HEK293 (cell line): ENCODE data around the gene HPCA.
A peak's percentile ranks its signal among the peaks of the same experiment; 100 is the strongest.

ENCODE experiments used
- GLIS1 ChIP-seq: fragments of 450-650 bp; formaldehyde crosslinking; IDR thresholded peaks from 2 replicates; pipeline ENCODE4 v1.5.1; 2016; ENCODE audit warnings: missing biosample characterization, missing genetic modification characterization
- HOXC10 ChIP-seq: sonication (generic); formaldehyde crosslinking; IDR thresholded peaks from 2 replicates; pipeline ENCODE4 v1.8.1; 2023; ENCODE audit warnings: mild to moderate bottlenecking, missing genetic modification reagents
- HOXD13 ChIP-seq: sonication (generic); formaldehyde crosslinking; IDR thresholded peaks from 2 replicates; pipeline ENCODE4 v1.8.0; 2022; ENCODE audit warnings: missing genetic modification reagents, borderline replicate concordance
- KLF16 ChIP-seq: fragments of 450-650 bp; formaldehyde crosslinking; IDR thresholded peaks from 2 replicates; pipeline ENCODE4 v1.5.1; 2017; ENCODE audit warnings: missing biosample characterization, missing genetic modification characterization
- MEIS1 ChIP-seq: sonication (generic); formaldehyde crosslinking; IDR thresholded peaks from 2 replicates; pipeline ENCODE4 v1.8.1; 2022; ENCODE audit warnings: missing genetic modification reagents, mild to moderate bottlenecking, borderline replicate concordance
- OSR2 ChIP-seq: fragments of 450-650 bp; formaldehyde crosslinking; IDR thresholded peaks from 2 replicates; pipeline ENCODE4 v1.5.1; 2016; ENCODE audit warnings: missing biosample characterization, missing genetic modification characterization
- SCRT2 ChIP-seq: fragments of 450-650 bp; formaldehyde crosslinking; IDR thresholded peaks from 2 replicates; pipeline ENCODE4 v1.5.1; 2016; ENCODE audit warnings: missing biosample characterization, missing genetic modification characterization
- SP2 ChIP-seq: fragments of 450-650 bp; formaldehyde crosslinking; IDR thresholded peaks from 2 replicates; pipeline ENCODE4 v1.5.1; 2016; ENCODE audit warnings: missing biosample characterization, missing genetic modification characterization
- SP7 ChIP-seq: fragments of 450-650 bp; formaldehyde crosslinking; IDR thresholded peaks from 2 replicates; pipeline ENCODE4 v1.5.1; 2016; ENCODE audit warnings: missing biosample characterization, missing genetic modification characterization
- ZBTB20 ChIP-seq: fragments of 450-650 bp; formaldehyde crosslinking; IDR thresholded peaks from 2 replicates; pipeline ENCODE4 v1.5.1; 2016; ENCODE audit warnings: missing biosample characterization, missing genetic modification characterization
- ZBTB48 ChIP-seq: fragments of 450-650 bp; formaldehyde crosslinking; IDR thresholded peaks from 2 replicates; pipeline ENCODE4 v1.5.1; 2016; ENCODE audit warnings: missing biosample characterization, missing genetic modification characterization
- ZBTB8A ChIP-seq: fragments of 450-650 bp; formaldehyde crosslinking; IDR thresholded peaks from 2 replicates; pipeline ENCODE4 v1.5.1; 2016; ENCODE audit warnings: missing biosample characterization, missing genetic modification characterization
- ZFP3 ChIP-seq: fragments of 450-650 bp; formaldehyde crosslinking; IDR thresholded peaks from 2 replicates; pipeline ENCODE4 v1.5.1; 2016; ENCODE audit warnings: low read depth, missing biosample characterization, missing genetic modification characterization
- ZIC2 ChIP-seq: fragments of 450-650 bp; formaldehyde crosslinking; IDR thresholded peaks from 2 replicates; pipeline ENCODE4 v1.5.1; 2016; ENCODE audit warnings: missing biosample characterization, missing genetic modification characterization
- ZNF169 ChIP-seq: fragments of 450-650 bp; formaldehyde crosslinking; IDR thresholded peaks from 2 replicates; pipeline ENCODE4 v1.5.1; 2016; ENCODE audit warnings: missing biosample characterization, missing genetic modification characterization
- ZNF202 ChIP-seq: fragments of 450-650 bp; formaldehyde crosslinking; IDR thresholded peaks from 2 replicates; pipeline ENCODE4 v1.5.1; 2016; ENCODE audit warnings: missing biosample characterization, missing genetic modification characterization, borderline replicate concordance
- ZNF239 ChIP-seq: fragments of 450-650 bp; formaldehyde crosslinking; IDR thresholded peaks from 2 replicates; pipeline ENCODE4 v1.5.1; 2016; ENCODE audit warnings: missing biosample characterization, missing genetic modification characterization
- ZNF24 ChIP-seq: fragments of 450-650 bp; formaldehyde crosslinking; IDR thresholded peaks from 2 replicates; pipeline ENCODE4 v1.5.1; 2016; ENCODE audit warnings: missing biosample characterization, missing genetic modification characterization
- ZNF280C ChIP-seq: fragments of 450-650 bp; formaldehyde crosslinking; IDR thresholded peaks from 2 replicates; pipeline ENCODE4 v1.5.1; 2016; ENCODE audit warnings: missing biosample characterization, missing genetic modification characterization
- ZNF324 ChIP-seq: fragments of 450-650 bp; formaldehyde crosslinking; IDR thresholded peaks from 2 replicates; pipeline ENCODE4 v1.5.1; 2016; ENCODE audit warnings: missing biosample characterization, missing genetic modification characterization
- ZNF394 ChIP-seq: fragments of 450-650 bp; formaldehyde crosslinking; IDR thresholded peaks from 2 replicates; pipeline ENCODE4 v1.5.1; 2016; ENCODE audit warnings: missing biosample characterization, missing genetic modification characterization, mild to moderate bottlenecking, moderate library complexity, borderline replicate concordance
- ZNF423 ChIP-seq: fragments of 450-650 bp; formaldehyde crosslinking; IDR thresholded peaks from 2 replicates; pipeline ENCODE4 v1.5.1; 2016; ENCODE audit warnings: missing biosample characterization, missing genetic modification characterization
- ZNF433 ChIP-seq: fragments of 450-650 bp; formaldehyde crosslinking; IDR thresholded peaks from 2 replicates; pipeline ENCODE4 v1.5.1; 2016; ENCODE audit warnings: missing biosample characterization, missing genetic modification characterization, low read depth
- ZNF501 ChIP-seq: fragments of 450-650 bp; formaldehyde crosslinking; IDR thresholded peaks from 2 replicates; pipeline ENCODE4 v1.5.1; 2016; ENCODE audit warnings: missing biosample characterization, missing genetic modification characterization
- ZNF561 ChIP-seq: fragments of 450-650 bp; IDR thresholded peaks from 2 replicates; pipeline ENCODE4 v1.5.1; 2018; ENCODE audit warnings: missing biosample characterization, missing genetic modification characterization, borderline replicate concordance
- ZNF580 ChIP-seq: fragments of 450-650 bp; formaldehyde crosslinking; IDR thresholded peaks from 2 replicates; pipeline ENCODE4 v1.5.1; 2016; ENCODE audit warnings: missing biosample characterization, missing genetic modification characterization
- ZNF610 ChIP-seq: fragments of 450-650 bp; formaldehyde crosslinking; IDR thresholded peaks from 2 replicates; pipeline ENCODE4 v1.5.1; 2016; ENCODE audit warnings: missing biosample characterization, missing genetic modification characterization, borderline replicate concordance
- ZNF626 ChIP-seq: fragments of 450-650 bp; sonication (Bioruptor Pico); formaldehyde crosslinking; IDR thresholded peaks from 2 replicates; pipeline ENCODE4 v1.5.1; 2018; ENCODE audit warnings: missing biosample characterization, missing genetic modification characterization, inconsistent platforms
- ZNF660 ChIP-seq: fragments of 450-650 bp; IDR thresholded peaks from 2 replicates; pipeline ENCODE4 v1.5.1; 2018; ENCODE audit warnings: missing biosample characterization, mild to moderate bottlenecking, missing genetic modification characterization
- ZNF677 ChIP-seq: fragments of 450-650 bp; IDR thresholded peaks from 2 replicates; pipeline ENCODE4 v1.5.0; 2018; ENCODE audit warnings: missing biosample characterization, mild to moderate bottlenecking, missing genetic modification characterization, moderate library complexity
- ZSCAN30 ChIP-seq: fragments of 450-650 bp; IDR thresholded peaks from 2 replicates; pipeline ENCODE4 v1.5.1; 2018; ENCODE audit warnings: missing biosample characterization, mild to moderate bottlenecking, missing genetic modification characterization, moderate library complexity
- TF ChIP-seq, protein P1 (sequence below): fragments of 450-650 bp; formaldehyde crosslinking; optimal IDR thresholded peaks from 2 replicates; pipeline ENCODE3; 2016; ENCODE audit warnings: missing biosample characterization, mild to moderate bottlenecking, missing genetic modification characterization
- TF ChIP-seq, protein P2 (sequence below): fragments of 450-650 bp; formaldehyde crosslinking; IDR thresholded peaks from 2 replicates; pipeline ENCODE4 v1.5.1; 2016; ENCODE audit warnings: missing biosample characterization, missing genetic modification characterization

Gene HPCA

GRCh38 chr1:32886004-32886827, at the start of gene HPCA (continued):
- TF ChIP-seq ZNF677 (tag by site-specific recombination) (no peak), ZBTB8A (tag by site-specific recombination) (peak; percentile 45; the same call in 1 of the 2 replicates), ZNF394 (tag by site-specific recombination) (0 out of 2 replicates have a peak, but pooled peaks have one; percentile 10), SP2 (tag by site-specific recombination) (peak; percentile 21; the same call in 1 of the 2 replicates), ZNF580 (tag by site-specific recombination) (0 out of 2 replicates have a peak, but pooled peaks have one; percentile 16), ZNF202 (no peak), GLIS1 (tag by site-specific recombination) (peak; percentile 26; the same call in 1 of the 2 replicates), ZNF169 (no peak), ZIC2 (tag by site-specific recombination) (peak; percentile 84), MEIS1 (peak; percentile 75; the same call in 1 of the 2 replicates), ZFP3 (no peak), ZNF626 (no peak), ZNF501 (tag by site-specific recombination) (peak; percentile 56; the same call in 1 of the 2 replicates), ZNF423 (tag by site-specific recombination) (peak; percentile 59; the same call in 1 of the 2 replicates), OSR2 (no peak), HOXD13 (CRISPR knock-in tag) (0 out of 2 replicates have a peak, but pooled peaks have one; percentile 44), ZNF280C (tag by site-specific recombination) (no peak), SP7 (tag by site-specific recombination) (peak; percentile 54; the same call in 1 of the 2 replicates), ZNF324 (peak; percentile 62; the same call in 1 of the 2 replicates), ZSCAN30 (peak; percentile 55; the same call in 1 of the 2 replicates), ZBTB20 (tag by site-specific recombination) (peak; percentile 51; the same call in 1 of the 2 replicates), KLF16 (tag by site-specific recombination) (peak; percentile 81), ZNF561 (0 out of 2 replicates have a peak, but pooled peaks have one; percentile 21), HOXC10 (CRISPR knock-in tag) (0 out of 2 replicates have a peak, but pooled peaks have one; percentile 41), ZNF239 (tag by site-specific recombination) (no peak), SCRT2 (tag by site-specific recombination) (no peak), ZBTB48 (tag by site-specific recombination) (peak; percentile 84), ZNF24 (tag by site-specific recombination) (peak; percentile 33; the same call in 1 of the 2 replicates), ZNF660 (tag by site-specific recombination) (0 out of 2 replicates have a peak, but pooled peaks have one; percentile 32), ZNF610 (tag by site-specific recombination) (peak; percentile 45; the same call in 1 of the 2 replicates), ZNF433 (tag by site-specific recombination) (no peak)
- TF ChIP-seq, protein P1, sequence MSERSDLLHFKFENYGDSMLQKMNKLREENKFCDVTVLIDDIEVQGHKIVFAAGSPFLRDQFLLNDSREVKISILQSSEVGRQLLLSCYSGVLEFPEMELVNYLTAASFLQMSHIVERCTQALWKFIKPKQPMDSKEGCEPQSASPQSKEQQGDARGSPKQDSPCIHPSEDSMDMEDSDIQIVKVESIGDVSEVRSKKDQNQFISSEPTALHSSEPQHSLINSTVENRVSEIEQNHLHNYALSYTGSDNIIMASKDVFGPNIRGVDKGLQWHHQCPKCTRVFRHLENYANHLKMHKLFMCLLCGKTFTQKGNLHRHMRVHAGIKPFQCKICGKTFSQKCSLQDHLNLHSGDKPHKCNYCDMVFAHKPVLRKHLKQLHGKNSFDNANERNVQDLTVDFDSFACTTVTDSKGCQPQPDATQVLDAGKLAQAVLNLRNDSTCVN (tag by site-specific recombination) = peak; percentile 84
- TF ChIP-seq, protein P2, sequence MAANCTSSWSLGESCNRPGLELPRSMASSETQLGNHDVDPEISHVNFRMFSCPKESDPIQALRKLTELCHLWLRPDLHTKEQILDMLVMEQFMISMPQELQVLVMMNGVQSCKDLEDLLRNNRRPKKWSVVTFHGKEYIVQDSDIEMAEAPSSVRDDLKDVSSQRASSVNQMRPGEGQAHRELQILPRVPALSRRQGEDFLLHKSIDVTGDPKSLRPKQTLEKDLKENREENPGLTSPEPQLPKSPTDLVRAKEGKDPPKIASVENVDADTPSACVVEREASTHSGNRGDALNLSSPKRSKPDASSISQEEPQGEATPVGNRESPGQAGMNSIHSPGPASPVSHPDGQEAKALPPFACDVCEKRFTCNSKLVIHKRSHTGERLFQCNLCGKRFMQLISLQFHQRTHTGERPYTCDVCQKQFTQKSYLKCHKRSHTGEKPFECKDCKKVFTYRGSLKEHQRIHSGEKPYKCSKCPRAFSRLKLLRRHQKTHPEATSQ (tag by site-specific recombination) = no peak
